ENCODE data around the gene GK. TPM values are rescaled to one million over a fixed set of nuclear protein-coding genes. Genes with fewer than 3 reads are reported as not detected.
A peak's percentile ranks its signal among the peaks of the same experiment; 100 is the strongest.

GK gene
- total RNA-seq (2021) = 5.3 to 7.5 TPM (median 5.3 TPM) in 3 replicates
- percentile 51 among the genes with signal in this experiment for Bru-seq, nascent RNA
- long read RNA-seq, experiment 1, transcript GK-203 (20 exons, 3,707 nt) = major isoform, 15 of 27 reads
- long read RNA-seq, experiment 1, partial matches to known transcripts = 3 of 27 reads
- long read RNA-seq, experiment 1, other reads (novel, unspliced or antisense) = 7 of 27 reads
- long read RNA-seq, experiment 2, partial matches to known transcripts = 2 of 5 reads
- long read RNA-seq, experiment 2, other reads (novel, unspliced or antisense) = 2 of 5 reads
- long read RNA-seq, experiment 3, partial matches to known transcripts = 1 of 4 reads
- long read RNA-seq, experiment 3, other reads (novel, unspliced or antisense) = 0 of 4 reads

- POLR2A ChIA-PET = no interaction called here
- ATAC-seq (peak; percentile 2; the same call in 1 of the 2 replicates), DNase-seq (ENCODE audit: low spot score) (peak; percentile 15)
- peak within 1 kb of the TSS; percentile 74 for H3K4me3 Mint-ChIP-seq
- no peaks in the 10 kb centered on the region for H3K9me3 Mint-ChIP-seq
- no peaks in the 10 kb centered on the region for H3K36me3 Mint-ChIP-seq
- H3K4me1 Mint-ChIP-seq = peaks cover 17% of the 10 kb centered on the region
- H3K27ac Mint-ChIP-seq = peak within 1 kb of the TSS; percentile 95
- no peaks in the 10 kb centered on the region; the same call in 1 of the 2 replicates for H3K27me3 Mint-ChIP-seq (ENCODE audit: low read depth)
- TF ChIP-seq OVOL2 (CRISPR knock-in tag; IDR thresholded peaks at IDR 0.05; ENCODE audit: borderline replicate concordance) (no peak), ZNF671 (CRISPR knock-in tag; IDR thresholded peaks at IDR 0.05) (no peak), FOXK1 (CRISPR knock-in tag; IDR thresholded peaks at IDR 0.05) (0 out of 2 replicates have a peak, but pooled peaks have one; percentile 11)
- CTCF ChIA-PET = interaction anchor here (0.6 kb wide), 2 partner anchors 11 to 45 kb away, joined by 3 to 7 read pairs; no protein-coding TSS in a partner anchor
Observed at GRCh38 chrX:30653415-30654131, at the start of gene GK. Gene GK (plus strand): TSS chrX:30653423. CDS start chrX:30653538, 115 bp downstream.

- no peaks in the 10 kb centered on the region for H3K27me3 Mint-ChIP-seq (ENCODE audit: low read depth)
Observed at GRCh38 chrX:30607155-30607554, 46.1 kb upstream of the GK start.

More at GRCh38 chrX:30607155-30607554, 46.1 kb upstream of the GK start:
- Mint-ChIP-seq H3K36me3 (no peaks in the 10 kb centered on the region), H3K4me1 (peaks cover 6% of the 10 kb centered on the region), H3K4me3 (no peak overlapping the region), H3K9me3 (no peaks in the 10 kb centered on the region), H3K27ac (no peak overlapping the region)
- no peak for DNase-seq (ENCODE audit: low spot score)
- TF ChIP-seq MAX (CRISPR knock-in tag; IDR thresholded peaks at IDR 0.05) (no peak), ESRRA (CRISPR knock-in tag; IDR thresholded peaks at IDR 0.05; ENCODE audit: borderline replicate concordance) (no peak), MXD4 (CRISPR knock-in tag; IDR thresholded peaks at IDR 0.05; ENCODE audit: borderline replicate concordance) (no peak), ZMAT4 (CRISPR knock-in tag; IDR thresholded peaks at IDR 0.05) (no peak), NR3C1 (CRISPR knock-in tag; conservative IDR thresholded peaks at IDR 0.05; ENCODE audit: low read depth) (no peak), NFATC4 (CRISPR knock-in tag; IDR thresholded peaks at IDR 0.05) (no peak), MYBL2 (CRISPR knock-in tag; IDR thresholded peaks at IDR 0.05) (no peak), ZNF423 (CRISPR knock-in tag; IDR thresholded peaks at IDR 0.05) (no peak), GABPB1 (CRISPR knock-in tag; IDR thresholded peaks at IDR 0.05) (no peak), TCF7 (CRISPR knock-in tag; IDR thresholded peaks at IDR 0.05; ENCODE audit: low read depth) (no peak), NFYB (CRISPR knock-in tag; conservative IDR thresholded peaks at IDR 0.05; ENCODE audit: low read depth) (no peak), STAT6 (CRISPR knock-in tag; conservative IDR thresholded peaks at IDR 0.05; ENCODE audit: low read depth) (no peak), ETV6 (CRISPR knock-in tag; IDR thresholded peaks at IDR 0.05) (no peak), E2F1 (CRISPR knock-in tag; IDR thresholded peaks at IDR 0.05) (no peak), AFF4 (CRISPR knock-in tag; IDR thresholded peaks at IDR 0.05; ENCODE audit: borderline replicate concordance) (no peak), ZNF219 (CRISPR knock-in tag; IDR thresholded peaks at IDR 0.05; ENCODE audit: borderline replicate concordance) (no peak), ATF6 (CRISPR knock-in tag; IDR thresholded peaks at IDR 0.05) (no peak), EMX1 (CRISPR knock-in tag; IDR thresholded peaks at IDR 0.05) (no peak)
- ChIA-PET POLR2A (no interaction called here), CTCF (no interaction called here)
- no peak for ATAC-seq
